Stimulated activated CD8-positive, alpha-beta memory T cell treated with anti-CD3 and anti-CD28 coated beads, Interleukin-15, amount 100 ng/mL, for 1 hour (primary cell): Measurements from ENCODE around the gene RAB31.
"Not testable (repeated sequence)": the region's sequence is repeated elsewhere in the genome, so short reads cannot be mapped to it uniquely, and the experiment has no call there.

ENCODE experiments used
- DNase-seq: peaks from one replicate; pipeline ENCODE4 v3.0.0-alpha.2; 2020; ENCODE audit warnings: low read depth

RAB31 gene

GRCh38 chr18:9762526-9762925, 54.4 kb downstream of the RAB31 start:
- DNase-seq, result no peak

DNA sequence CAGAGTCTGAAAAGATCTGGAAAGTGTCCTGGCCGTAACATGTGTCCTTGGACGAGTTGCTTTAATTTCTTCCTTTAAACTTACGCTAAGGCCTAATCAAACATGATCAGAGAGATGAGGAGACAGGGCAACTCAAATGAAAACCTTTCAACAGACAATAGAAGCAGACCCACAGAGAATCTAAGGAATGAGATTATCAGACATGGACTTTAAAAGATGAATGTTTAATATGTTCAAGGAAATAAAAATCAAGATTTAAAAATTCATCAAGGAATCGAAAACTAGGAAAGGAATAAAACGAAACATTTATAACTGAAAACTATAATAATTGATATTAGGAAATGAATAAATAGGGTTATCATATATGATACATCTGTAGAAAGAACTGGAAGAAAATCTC, 55.1 kb downstream of the RAB31 start:
- no peak for DNase-seq

- DNase-seq, result no peak
These were observed 55.9 kb downstream of the RAB31 start for GRCh38 chr18:9764011-9764481.

- no peak for DNase-seq
These were observed 57.4 kb downstream of the RAB31 start for GRCh38 chr18:9765501-9765900.

- DNase-seq, result no peak
These were observed 58.0 kb downstream of the RAB31 start for GRCh38 chr18:9766076-9766481.

GRCh38 chr18:9766740-9767139, 58.6 kb downstream of the RAB31 start:
- no peak for DNase-seq

- not testable (repeated sequence) for DNase-seq
These were observed 60.1 kb downstream of the RAB31 start for GRCh38 chr18:9768071-9768691.

DNA sequence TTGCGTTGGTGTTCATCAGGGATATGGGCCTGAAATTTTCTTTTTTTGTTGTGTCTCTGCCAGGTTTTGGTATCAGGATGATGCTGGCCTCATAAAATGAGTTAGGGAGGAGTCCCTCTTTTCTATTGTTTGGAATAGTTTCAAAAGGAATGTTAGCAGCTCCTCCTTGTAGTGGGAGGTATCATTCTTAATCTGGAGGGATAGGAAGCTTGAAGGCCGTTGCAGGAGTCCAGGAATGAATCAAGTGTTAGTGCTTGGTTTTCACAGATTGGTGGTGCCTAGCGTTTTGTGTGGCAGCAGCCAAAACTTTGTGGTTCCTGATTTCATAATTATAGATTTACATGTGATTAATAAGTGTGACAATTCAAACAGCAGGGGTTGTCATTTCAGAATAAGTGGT, 62.0 kb downstream of the RAB31 start:
- not testable (repeated sequence) for DNase-seq

- peak; percentile 25 for DNase-seq
These were observed 63.3 kb downstream of the RAB31 start for GRCh38 chr18:9771261-9771976.

- DNase-seq, result no peak
These were observed 64.0 kb downstream of the RAB31 start for GRCh38 chr18:9771977-9772660.

GRCh38 chr18:9772847-9773677, 65.0 kb downstream of the RAB31 start:
- no peak for DNase-seq

GRCh38 chr18:9774150-9774549, 66.0 kb downstream of the RAB31 start:
- no peak for DNase-seq

- no peak for DNase-seq
These were observed 67.1 kb downstream of the RAB31 start for GRCh38 chr18:9775178-9775577.

DNA sequence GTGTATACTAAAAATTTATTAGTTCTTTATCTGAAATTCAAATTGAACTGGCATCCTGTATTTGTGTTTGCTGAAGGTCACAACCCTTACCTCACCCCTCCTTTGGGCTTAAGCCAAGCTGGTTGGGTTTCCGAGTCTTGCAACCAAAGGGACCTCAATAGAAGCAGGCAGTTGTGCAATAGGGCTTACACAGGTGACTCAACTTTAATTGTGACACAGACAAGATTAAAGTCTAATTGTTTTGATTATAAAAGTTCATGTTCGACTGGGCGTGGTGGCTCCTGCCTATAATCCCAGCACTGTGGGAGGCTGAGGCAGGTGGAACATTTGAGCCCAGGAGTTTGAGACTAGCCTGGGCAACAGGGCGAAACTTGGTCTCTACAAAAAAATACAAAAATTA, 71.5 kb downstream of the RAB31 start:
- DNase-seq, result no peak

- DNase-seq, result no peak
These were observed 74.2 kb downstream of the RAB31 start for GRCh38 chr18:9782073-9782857.

DNA sequence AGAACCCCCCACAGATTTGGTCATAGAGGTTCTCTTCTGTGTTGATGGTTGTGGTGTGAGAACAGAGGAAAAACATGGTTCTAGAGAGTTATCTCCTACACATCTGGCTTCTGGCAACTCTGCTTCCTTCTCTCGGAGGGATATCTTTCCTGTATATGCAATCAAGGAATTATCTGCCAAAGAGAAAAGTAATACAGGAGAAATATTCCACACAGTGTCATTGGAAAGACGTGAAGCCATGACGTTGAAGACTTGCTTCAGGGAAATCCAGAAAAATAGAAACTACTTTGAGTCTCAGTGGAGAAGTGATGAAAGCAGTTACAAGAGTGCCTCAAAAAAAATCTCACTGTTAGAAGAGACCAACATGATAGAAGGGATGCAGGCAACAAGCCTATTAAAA, 78.5 kb downstream of the RAB31 start:
- no peak for DNase-seq

GRCh38 chr18:9787036-9787435, 78.9 kb downstream of the RAB31 start:
- no peak for DNase-seq

DNA sequence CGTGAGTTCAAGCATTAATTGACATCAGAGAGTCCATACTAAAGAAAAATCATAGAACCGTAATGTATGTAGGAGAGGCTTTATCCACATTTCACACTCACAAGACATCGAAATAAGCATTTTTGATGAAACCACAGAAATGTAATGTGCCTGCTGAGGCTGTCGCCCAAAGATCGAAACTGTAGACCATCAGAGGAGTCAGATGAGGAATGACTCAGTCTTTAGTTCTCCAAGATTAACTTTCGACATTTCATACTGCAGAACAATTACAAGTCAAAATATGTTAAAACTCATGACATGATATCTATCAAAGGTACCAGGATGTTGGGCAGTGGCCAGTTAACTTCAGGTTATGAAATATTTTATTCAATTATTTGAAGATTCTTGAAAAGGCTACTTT, 79.6 kb downstream of the RAB31 start:
- DNase-seq, result no peak

DNA sequence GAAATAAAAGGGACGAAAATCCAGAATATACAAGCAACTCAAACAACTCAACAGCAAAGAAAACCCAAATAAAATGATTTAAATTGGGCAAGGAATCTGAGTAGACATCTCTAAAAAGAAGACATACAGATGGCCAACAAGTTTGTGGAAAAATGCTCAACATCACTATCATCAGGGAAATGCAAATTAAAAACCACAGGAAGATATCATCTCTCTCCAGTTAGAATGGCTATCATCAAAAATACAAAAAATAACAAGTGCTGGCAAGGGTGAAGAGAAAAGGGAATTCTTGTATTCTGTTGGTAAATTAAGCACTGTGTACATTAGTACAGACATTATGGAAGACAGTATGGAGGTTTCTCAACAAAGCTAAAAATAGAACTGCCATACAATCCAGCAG, 80.0 kb downstream of the RAB31 start:
- no peak for DNase-seq

DNA sequence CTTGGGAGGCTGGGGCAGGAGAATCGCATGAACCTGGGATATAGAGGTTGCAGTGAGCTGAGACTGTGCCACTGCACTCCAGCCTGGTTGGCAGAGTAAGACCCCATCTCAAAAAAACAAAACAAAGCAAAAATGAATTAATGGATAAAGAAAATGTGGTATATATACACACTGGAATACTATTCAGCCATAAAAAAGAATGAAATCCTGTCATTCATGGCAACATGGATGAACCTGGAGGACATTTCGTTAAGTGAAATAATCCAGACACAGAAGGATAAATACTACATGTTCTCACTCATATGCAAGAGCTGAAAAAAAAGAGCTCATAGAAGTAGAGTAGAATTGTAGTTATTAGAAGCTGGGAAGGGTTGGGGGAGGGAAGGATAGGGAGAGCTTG, 80.8 kb downstream of the RAB31 start:
- DNase-seq, result no peak

GRCh38 chr18:9790261-9790660, 82.2 kb downstream of the RAB31 start:
- DNase-seq, result no peak

DNA sequence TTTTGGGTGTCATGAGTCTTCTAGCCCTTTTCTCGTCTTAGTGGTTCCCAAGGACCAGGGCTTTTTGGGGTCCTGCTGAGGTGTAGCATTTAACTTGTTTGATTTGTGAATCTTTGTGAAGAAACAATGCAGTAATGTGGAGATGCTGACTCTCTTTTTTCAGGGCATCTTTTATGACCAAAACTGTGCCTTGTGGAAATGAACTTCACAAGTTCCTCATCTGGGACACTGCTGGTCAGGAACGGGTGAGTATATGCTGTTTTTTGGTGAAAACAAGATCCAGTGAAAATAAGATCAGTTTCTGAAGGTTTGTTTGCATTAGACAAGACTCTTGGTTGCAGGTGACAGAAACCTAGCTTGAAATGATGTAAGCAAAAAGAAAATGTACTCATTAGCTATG, 83.9 kb downstream of the RAB31 start:
- DNase-seq, result no peak
